ENCODE results near the gene RHBDF2.
A peak's percentile ranks its signal among the peaks of the same experiment; 100 is the strongest.

Gene RHBDF2

DNA sequence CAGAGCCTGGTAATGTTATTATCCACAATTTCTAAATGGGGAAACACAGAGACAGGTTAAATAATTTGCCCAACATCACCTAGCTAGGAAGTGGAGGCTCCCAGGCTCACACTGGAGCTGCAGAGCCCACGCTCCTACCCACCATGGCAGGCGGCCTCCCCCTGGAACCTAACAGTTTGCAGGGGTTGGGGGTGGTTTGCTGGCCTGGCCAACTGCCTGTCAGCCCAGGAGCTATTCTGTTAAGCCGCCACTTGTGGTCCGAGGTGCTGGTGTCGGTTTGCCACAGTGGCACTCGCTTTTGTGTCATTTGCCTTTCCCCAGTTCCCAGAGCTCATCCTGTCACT is 42.2 kb upstream of the RHBDF2 start:
- no peak overlapping the region for H3K9ac ChIP-seq (ENCODE audit: low read length)

GRCh38 chr17:76542984-76543383 is 41.8 kb upstream of the RHBDF2 start:
- Histone ChIP-seq H3K4me3 (ENCODE audit: low read length) (no peak overlapping the region), H3K27ac (ENCODE audit: low read length) (no peak overlapping the region), H3K9ac (ENCODE audit: low read length) (no peak overlapping the region), H3K4me1 (ENCODE audit: control insufficient read depth, low read depth, low read length) (peaks cover 15% of the 10 kb centered on the region), H3K27me3 (ENCODE audit: control insufficient read depth, insufficient read depth, low read length) (peaks cover 21% of the 10 kb centered on the region), H3K36me3 (ENCODE audit: control insufficient read depth, low read depth, low read length) (no peaks in the 10 kb centered on the region), H3K9me3 (ENCODE audit: control insufficient read depth, low read depth, low read length) (no peaks in the 10 kb centered on the region)

More for the DNA sequence above, 42.2 kb upstream of the RHBDF2 start:
- peaks cover 15% of the 10 kb centered on the region for H3K4me1 ChIP-seq (ENCODE audit: control insufficient read depth, low read depth, low read length)
- H3K9me3 ChIP-seq (ENCODE audit: control insufficient read depth, low read depth, low read length): no peaks in the 10 kb centered on the region
- no peaks in the 10 kb centered on the region for H3K36me3 ChIP-seq (ENCODE audit: control insufficient read depth, low read depth, low read length)
- no peak overlapping the region for H3K4me3 ChIP-seq (ENCODE audit: low read length)
- H3K27ac ChIP-seq (ENCODE audit: low read length): no peak overlapping the region
- peaks cover 17% of the 10 kb centered on the region for H3K27me3 ChIP-seq (ENCODE audit: control insufficient read depth, insufficient read depth, low read length)

GRCh38 chr17:76542566-76542971 is 41.3 kb upstream of the RHBDF2 start:
- no peaks in the 10 kb centered on the region for H3K9me3 ChIP-seq (ENCODE audit: control insufficient read depth, low read depth, low read length)
- no peak overlapping the region for H3K4me3 ChIP-seq (ENCODE audit: low read length)
- peaks cover 25% of the 10 kb centered on the region for H3K27me3 ChIP-seq (ENCODE audit: control insufficient read depth, insufficient read depth, low read length)
- H3K27ac ChIP-seq (ENCODE audit: low read length): no peak overlapping the region
- no peaks in the 10 kb centered on the region for H3K36me3 ChIP-seq (ENCODE audit: control insufficient read depth, low read depth, low read length)
- H3K9ac ChIP-seq (ENCODE audit: low read length): no peak overlapping the region
- peaks cover 15% of the 10 kb centered on the region for H3K4me1 ChIP-seq (ENCODE audit: control insufficient read depth, low read depth, low read length)

DNA sequence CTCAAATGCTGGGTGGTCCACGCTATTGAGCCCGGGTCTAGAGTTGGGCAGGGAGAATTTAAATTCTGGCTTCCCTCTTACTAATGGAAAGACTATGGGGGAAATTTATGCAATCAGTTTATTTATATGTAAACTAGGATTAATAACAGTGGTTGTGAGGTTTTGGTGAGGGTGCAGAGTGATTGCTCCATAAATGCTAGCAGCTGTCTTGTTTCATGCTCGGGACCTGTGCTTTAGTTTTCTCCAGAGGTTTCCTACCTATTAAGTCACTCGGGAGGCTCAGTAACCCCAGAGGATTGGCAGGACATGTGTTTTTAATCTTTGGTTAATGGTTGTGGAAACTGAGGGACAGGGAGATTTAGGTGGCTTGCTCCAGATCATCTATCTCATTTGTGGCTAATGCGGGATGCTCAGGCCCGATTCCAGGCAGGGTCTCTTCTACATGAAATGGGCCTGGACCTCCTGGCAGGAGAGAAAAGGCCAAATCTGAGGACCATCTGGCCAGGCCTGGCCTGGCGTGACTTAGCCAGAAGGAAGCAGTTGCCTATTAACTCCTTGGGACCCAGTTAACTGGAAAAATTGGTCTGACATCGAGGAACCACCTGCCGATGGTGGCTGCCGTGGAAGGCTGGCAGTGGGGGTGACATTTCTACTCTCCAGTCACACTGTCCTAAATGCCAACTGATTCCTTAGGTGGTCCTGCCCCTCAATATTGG is 40.7 kb upstream of the RHBDF2 start:
- no peak overlapping the region for H3K9ac ChIP-seq (ENCODE audit: low read length)
- H3K27me3 ChIP-seq (ENCODE audit: control insufficient read depth, insufficient read depth, low read length): peaks cover 31% of the 10 kb centered on the region
- H3K36me3 ChIP-seq (ENCODE audit: control insufficient read depth, low read depth, low read length): no peaks in the 10 kb centered on the region
- no peak overlapping the region for H3K4me3 ChIP-seq (ENCODE audit: low read length)
- H3K4me1 ChIP-seq (ENCODE audit: control insufficient read depth, low read depth, low read length): peaks cover 13% of the 10 kb centered on the region
- no peaks in the 10 kb centered on the region for H3K9me3 ChIP-seq (ENCODE audit: control insufficient read depth, low read depth, low read length)
- H3K27ac ChIP-seq (ENCODE audit: low read length): no peak overlapping the region

DNA sequence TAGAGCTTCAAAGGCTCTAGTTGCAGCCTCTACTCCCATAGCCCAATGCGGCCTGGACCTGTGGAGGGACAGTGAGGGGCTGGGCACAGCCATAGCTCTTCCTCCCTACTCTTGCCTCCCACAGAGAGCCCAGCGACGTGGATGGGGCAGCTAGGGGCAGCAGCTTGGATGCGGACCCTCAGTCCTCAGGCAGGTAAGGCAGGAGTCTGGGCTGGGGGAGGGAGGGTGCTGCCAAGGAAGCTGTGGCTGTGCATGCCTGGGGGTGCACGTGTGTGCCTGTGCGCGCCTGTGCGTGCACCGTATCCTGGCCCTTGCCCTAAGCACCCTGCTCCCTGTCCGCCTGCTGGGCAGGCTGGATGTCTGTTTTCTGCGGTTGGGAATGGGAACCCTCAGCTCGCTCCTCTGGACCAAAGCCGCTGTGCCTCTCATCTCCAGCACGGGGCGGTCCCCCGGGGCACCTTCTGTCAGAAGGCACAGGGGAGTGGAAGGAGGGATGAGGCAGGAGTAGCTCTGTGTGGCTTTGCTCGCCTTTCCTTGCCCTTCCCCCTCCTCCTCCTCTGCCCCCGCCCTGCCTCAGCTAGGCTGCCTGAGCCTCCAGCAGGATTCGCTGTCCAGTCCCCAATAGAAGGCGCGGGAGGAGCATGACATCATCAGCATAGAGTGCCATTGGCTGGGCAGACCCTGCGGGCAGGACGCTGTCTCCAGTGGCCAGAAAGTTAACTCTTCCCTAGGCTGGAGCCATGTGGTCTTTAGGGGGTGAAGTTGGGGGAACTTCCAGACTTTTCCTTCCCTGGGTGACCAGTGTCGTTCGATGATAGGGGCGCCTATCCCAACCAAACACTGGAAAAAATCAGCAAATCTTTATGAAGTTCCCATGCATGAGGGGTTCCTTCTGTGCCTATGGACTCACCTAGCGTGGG is 39.4 kb upstream of the RHBDF2 start:
- Histone ChIP-seq H3K9me3 (ENCODE audit: control insufficient read depth, low read depth, low read length) (no peaks in the 10 kb centered on the region), H3K27ac (ENCODE audit: low read length) (no peak overlapping the region), H3K9ac (ENCODE audit: low read length) (peak overlapping the region; percentile 40), H3K4me3 (ENCODE audit: low read length) (peak overlapping the region; percentile 52), H3K36me3 (ENCODE audit: control insufficient read depth, low read depth, low read length) (no peaks in the 10 kb centered on the region), H3K27me3 (ENCODE audit: control insufficient read depth, insufficient read depth, low read length) (peaks cover 43% of the 10 kb centered on the region), H3K4me1 (ENCODE audit: control insufficient read depth, low read depth, low read length) (peaks cover 12% of the 10 kb centered on the region)

- H3K9ac ChIP-seq (ENCODE audit: low read length): no peak within 1 kb of the TSS
- peaks cover 12% of the 10 kb centered on the region for H3K4me1 ChIP-seq (ENCODE audit: control insufficient read depth, low read depth, low read length)
- no peaks in the 10 kb centered on the region for H3K9me3 ChIP-seq (ENCODE audit: control insufficient read depth, low read depth, low read length)
- no peak within 1 kb of the TSS for H3K27ac ChIP-seq (ENCODE audit: low read length)
- H3K4me3 ChIP-seq (ENCODE audit: low read length): peak within 1 kb of the TSS; percentile 52
- no peaks in the 10 kb centered on the region for H3K36me3 ChIP-seq (ENCODE audit: control insufficient read depth, low read depth, low read length)
- peaks cover 48% of the 10 kb centered on the region for H3K27me3 ChIP-seq (ENCODE audit: control insufficient read depth, insufficient read depth, low read length)
Measured at GRCh38 chr17:76539631-76540271, 38.5 kb upstream of the RHBDF2 start, which contains the start of gene PRCD. TSS of gene PRCD (plus strand) at chr17:76540044. CDS start at chr17:76540142, 98 bp downstream.

- Histone ChIP-seq H3K36me3 (ENCODE audit: control insufficient read depth, low read depth, low read length) (no peaks in the 10 kb centered on the region), H3K9me3 (ENCODE audit: control insufficient read depth, low read depth, low read length) (no peaks in the 10 kb centered on the region), H3K9ac (ENCODE audit: low read length) (no peak overlapping the region), H3K27ac (ENCODE audit: low read length) (no peak overlapping the region), H3K27me3 (ENCODE audit: control insufficient read depth, insufficient read depth, low read length) (peaks cover 48% of the 10 kb centered on the region), H3K4me1 (ENCODE audit: control insufficient read depth, low read depth, low read length) (peaks cover 12% of the 10 kb centered on the region), H3K4me3 (ENCODE audit: low read length) (no peak overlapping the region)
Measured at GRCh38 chr17:76538941-76539570, 37.8 kb upstream of the RHBDF2 start.

GRCh38 chr17:76538281-76538931 is 37.2 kb upstream of the RHBDF2 start:
- Histone ChIP-seq H3K27me3 (ENCODE audit: control insufficient read depth, insufficient read depth, low read length) (peaks cover 48% of the 10 kb centered on the region), H3K4me1 (ENCODE audit: control insufficient read depth, low read depth, low read length) (peaks cover 12% of the 10 kb centered on the region), H3K36me3 (ENCODE audit: control insufficient read depth, low read depth, low read length) (no peaks in the 10 kb centered on the region), H3K9me3 (ENCODE audit: control insufficient read depth, low read depth, low read length) (no peaks in the 10 kb centered on the region), H3K4me3 (ENCODE audit: low read length) (peak overlapping the region; percentile 46), H3K9ac (ENCODE audit: low read length) (no peak overlapping the region), H3K27ac (ENCODE audit: low read length) (no peak overlapping the region)

DNA sequence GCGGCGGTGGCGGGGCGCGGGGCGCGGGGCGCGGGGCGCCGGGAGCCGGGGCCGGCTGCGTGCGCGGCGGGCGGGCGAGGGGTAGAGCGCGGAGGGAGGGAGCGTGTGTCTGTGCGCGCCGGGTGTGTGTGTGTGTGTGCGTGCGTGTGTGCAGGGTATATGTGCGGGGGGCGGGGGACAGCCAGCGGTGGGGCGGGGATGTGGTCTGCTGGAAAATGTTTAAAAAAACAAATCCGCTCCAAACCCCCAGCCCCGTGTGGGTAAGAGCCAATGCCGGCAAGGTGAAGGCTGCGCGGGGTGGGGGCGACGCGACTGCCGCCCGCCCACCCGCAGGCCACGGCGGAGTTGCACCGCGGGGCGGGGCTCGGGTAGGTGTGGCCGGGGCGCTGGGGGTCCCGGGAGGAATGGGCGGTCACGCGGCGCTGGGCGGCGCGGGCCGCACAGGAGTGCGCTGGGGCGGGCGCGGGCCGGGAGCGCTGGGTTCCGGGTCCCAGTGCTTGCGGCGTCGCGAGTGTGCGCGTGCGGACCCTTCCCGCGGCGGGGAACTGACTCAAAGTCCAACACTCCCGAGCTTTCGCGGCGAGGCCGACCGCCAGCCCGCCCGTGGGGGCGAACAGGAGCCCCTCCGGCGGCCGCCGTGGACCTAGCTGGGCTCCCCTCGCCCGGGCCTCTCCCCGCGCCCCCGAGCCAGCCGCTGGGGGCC is 36.5 kb upstream of the RHBDF2 start, which contains the start of gene CYGB:
Gene CYGB, minus strand, starts transcription at position 132 of the 703 bp plus-strand sequence. CDS start 167 bp downstream, outside the sequence.
- Histone ChIP-seq H3K9ac (ENCODE audit: low read length) (no peak within 1 kb of the TSS), H3K4me3 (ENCODE audit: low read length) (peak within 1 kb of the TSS; percentile 46), H3K4me1 (ENCODE audit: control insufficient read depth, low read depth, low read length) (peaks cover 12% of the 10 kb centered on the region)

GRCh38 chr17:76537288-76537577 is 36.0 kb upstream of the RHBDF2 start:
- Histone ChIP-seq H3K4me1 (ENCODE audit: control insufficient read depth, low read depth, low read length) (peaks cover 12% of the 10 kb centered on the region), H3K27me3 (ENCODE audit: control insufficient read depth, insufficient read depth, low read length) (peaks cover 48% of the 10 kb centered on the region), H3K9ac (ENCODE audit: low read length) (no peak overlapping the region), H3K36me3 (ENCODE audit: control insufficient read depth, low read depth, low read length) (no peaks in the 10 kb centered on the region), H3K4me3 (ENCODE audit: low read length) (peak overlapping the region; percentile 46), H3K9me3 (ENCODE audit: control insufficient read depth, low read depth, low read length) (no peaks in the 10 kb centered on the region), H3K27ac (ENCODE audit: low read length) (no peak overlapping the region)

More for the DNA sequence above, 36.5 kb upstream of the RHBDF2 start, which contains the start of gene CYGB:
- Histone ChIP-seq H3K36me3 (ENCODE audit: control insufficient read depth, low read depth, low read length) (no peaks in the 10 kb centered on the region), H3K27me3 (ENCODE audit: control insufficient read depth, insufficient read depth, low read length) (peaks cover 48% of the 10 kb centered on the region), H3K9me3 (ENCODE audit: control insufficient read depth, low read depth, low read length) (no peaks in the 10 kb centered on the region), H3K27ac (ENCODE audit: low read length) (no peak within 1 kb of the TSS)
